HEK293T (cell line): Measurements from ENCODE around the gene TDG.

ENCODE experiments used
- BHLHE40 ChIP-seq: fragments of 450-650 bp; IDR thresholded peaks from 2 replicates; pipeline ENCODE4 v1.6.1; 2016; ENCODE audit warnings: mild to moderate bottlenecking, moderate library complexity, borderline replicate concordance
- CTBP1 ChIP-seq: fragments of 450-650 bp; IDR thresholded peaks from 2 replicates; pipeline ENCODE4 v1.6.1; 2016; ENCODE audit warnings: borderline replicate concordance
- FOXA1 ChIP-seq: fragments of 450-650 bp; IDR thresholded peaks from 2 replicates; pipeline ENCODE4 v1.6.1; 2016; ENCODE audit warnings: mild to moderate bottlenecking
- FOXK2 ChIP-seq: fragments of 450-650 bp; IDR thresholded peaks from 2 replicates; pipeline ENCODE4 v1.6.1; 2016; ENCODE audit warnings: mild to moderate bottlenecking
- NFRKB ChIP-seq: fragments of 450-650 bp; IDR thresholded peaks from 2 replicates; pipeline ENCODE4 v1.6.1; 2016; ENCODE audit warnings: mild to moderate bottlenecking, moderate library complexity
- SP1 ChIP-seq: fragments of 450-650 bp; IDR thresholded peaks from 2 replicates; pipeline ENCODE4 v1.6.1; 2017

DNA sequence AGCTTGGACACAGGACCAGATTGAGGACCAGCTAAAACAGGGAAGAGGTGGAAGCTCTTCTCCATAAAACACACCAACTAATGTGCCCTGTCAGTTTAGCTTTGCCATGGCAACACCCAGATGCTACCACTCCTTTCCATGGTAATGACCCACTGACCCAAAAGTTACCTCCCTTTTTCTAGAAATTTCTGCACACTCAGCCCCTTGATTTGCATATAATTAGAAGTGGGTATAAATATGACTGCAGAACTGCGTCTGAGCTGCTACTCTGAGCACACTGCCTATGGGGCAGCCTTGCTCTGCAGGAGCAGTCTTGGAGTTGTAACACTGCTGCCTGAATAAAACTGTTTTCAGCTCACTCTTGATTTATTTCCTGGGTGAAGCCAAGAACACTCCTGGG is 3.2 kb upstream of the TDG start:
- TF ChIP-seq SP1 (no peak), FOXA1 (no peak), CTBP1 (no peak), NFRKB (no peak), BHLHE40 (no peak), FOXK2 (no peak)
